BJ (cell line): Measurements from ENCODE around the gene MC5R. TPM values are rescaled to one million over a fixed set of nuclear protein-coding genes. Genes with fewer than 3 reads are reported as not detected.
A peak's percentile ranks its signal among the peaks of the same experiment; 100 is the strongest.

Source experiments
- CTCF ChIA-PET: fragments of 350-600 bp; formaldehyde crosslinking; extraction: SDS; loops from one replicate; lab custom pipeline; 2021; ENCODE audit warnings: antibody characterized with exemption, inconsistent platforms; lab: Yijun Ruan, JAX
- POLR2A ChIA-PET: fragments of 300-600 bp; sonication (Branson Sonifier 250); formaldehyde crosslinking; extraction: SDS; loops from one replicate; lab custom pipeline; 2021; ENCODE audit warnings: antibody characterized with exemption; lab: Charles Lee
- DNase-seq: peaks from one replicate; pipeline ENCODE4 v3.0.0-alpha.2; 2011; ENCODE audit warnings: low read depth
- H3K27me3 ChIP-seq: 2 replicates; pipeline ENCODE4 v1.6.0; 2011; ENCODE audit warnings: low read length; ENCODE audit not compliant: control insufficient read depth, insufficient read depth
- H3K36me3 ChIP-seq: 2 replicates; pipeline ENCODE4 v1.5.1; 2011; ENCODE audit warnings: low read length; ENCODE audit not compliant: control insufficient read depth, insufficient read depth
- H3K4me3 ChIP-seq: 2 replicates; pipeline ENCODE4 v1.5.1; 2011; ENCODE audit warnings: low read depth, mild to moderate bottlenecking, control low read depth, low read length
- CTCF ChIP-seq: IDR thresholded peaks from 2 replicates; pipeline ENCODE4 v1.5.1; 2011; ENCODE audit warnings: low read depth, mild to moderate bottlenecking, control low read depth, inconsistent platforms, low read length, moderate library complexity; ENCODE audit not compliant: insufficient read depth
- polyA plus RNA-seq: library from polyadenylated mRNA; depleted of rRNA; stranded (reverse); fragments of >200 nt; gene quantifications from 2 replicates; pipeline ENCODE4 v1.2.3, GENCODE V29; 2011

The MC5R gene
- polyA plus RNA-seq, 1 experiment = not detected

DNA sequence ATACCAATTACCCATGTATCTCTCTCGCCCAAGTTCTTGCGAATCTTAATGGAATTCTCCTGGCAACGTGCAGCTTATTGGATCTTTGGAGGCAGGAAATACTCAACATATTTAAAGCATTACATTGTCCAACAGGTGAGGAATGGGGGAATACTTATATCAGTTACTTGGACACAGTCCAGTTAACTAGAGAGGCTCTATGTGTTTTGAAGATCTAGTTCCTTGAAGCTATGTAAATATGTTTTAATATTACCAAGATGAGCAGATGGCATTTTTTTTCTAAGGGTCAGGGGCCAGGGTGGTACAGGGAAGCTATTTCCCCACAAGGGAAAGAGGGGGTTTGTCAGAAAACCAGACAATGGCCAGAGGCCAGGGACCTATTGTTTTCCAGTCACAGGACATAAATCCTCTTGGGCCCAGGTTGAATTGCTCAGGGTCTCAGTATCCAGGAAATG, 26.8 kb upstream of the MC5R start:
- Histone ChIP-seq H3K4me3 (no peak overlapping the region), H3K36me3 (no peaks in the 10 kb centered on the region), H3K27me3 (peaks cover 5% of the 10 kb centered on the region; the same call in 1 of the 2 replicates)
- ChIA-PET CTCF (no interaction called here), POLR2A (no interaction called here)
- TF ChIP-seq CTCF = no peak
- no peak for DNase-seq

GRCh38 chr18:13799396-13799795, 24.6 kb upstream of the MC5R start:
- TF ChIP-seq CTCF = no peak
- peaks cover 5% of the 10 kb centered on the region; the same call in 1 of the 2 replicates for H3K27me3 ChIP-seq
- H3K4me3 ChIP-seq = no peak overlapping the region
- no peaks in the 10 kb centered on the region for H3K36me3 ChIP-seq
- no peak for DNase-seq
- ChIA-PET POLR2A (no interaction called here), CTCF (interaction anchor here (1.3 kb wide), 1 partner anchor 14 kb away, joined by 5 read pairs; no protein-coding TSS in a partner anchor)

DNA sequence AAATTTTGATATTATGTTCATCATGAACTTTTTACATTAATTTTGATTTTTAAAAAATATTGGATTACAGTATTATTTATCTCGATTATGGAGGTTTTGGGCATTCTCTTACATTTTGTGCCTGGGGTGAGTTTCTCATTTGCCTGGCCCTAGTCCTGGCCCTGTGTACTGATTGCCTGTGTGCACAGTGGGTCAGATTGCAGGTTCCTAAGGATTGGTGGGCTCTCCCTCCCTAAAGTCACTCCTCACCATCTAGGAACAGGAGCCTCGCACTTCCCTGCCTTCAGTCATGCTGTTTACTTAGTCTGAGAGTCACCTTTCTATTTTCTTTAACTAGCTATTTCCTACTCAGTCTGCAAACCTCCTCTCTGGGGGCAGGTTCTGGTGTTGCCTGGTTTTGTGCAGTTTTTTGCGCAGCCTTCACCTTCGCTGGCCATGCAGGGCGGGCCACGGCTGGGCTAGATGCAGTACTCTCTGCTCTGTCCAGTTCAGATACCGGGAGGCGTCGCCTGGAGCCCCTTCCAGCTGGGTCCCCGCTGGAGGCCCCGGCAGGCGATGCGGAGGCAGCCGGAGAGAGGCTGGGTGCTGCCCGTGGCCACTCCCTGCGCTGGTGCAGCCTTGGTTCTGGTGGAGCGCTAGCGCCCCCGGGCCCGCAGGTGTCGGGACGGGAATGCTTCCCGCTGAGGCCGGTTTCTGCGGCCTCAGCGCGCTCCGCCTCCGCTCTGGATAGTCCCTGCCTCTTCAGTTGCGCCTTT, 23.3 kb upstream of the MC5R start:
- ChIA-PET CTCF (interaction anchor here (2.5 kb wide), 1 partner anchor 12 kb away, joined by 10 read pairs; no protein-coding TSS in a partner anchor), POLR2A (no interaction called here)
- Histone ChIP-seq H3K36me3 (no peaks in the 10 kb centered on the region), H3K4me3 (no peak overlapping the region), H3K27me3 (peaks cover 5% of the 10 kb centered on the region; the same call in 1 of the 2 replicates)
- 0 out of 2 replicates have a peak, but pooled peaks have one; percentile 18 for TF ChIP-seq CTCF
- no peak for DNase-seq

DNA sequence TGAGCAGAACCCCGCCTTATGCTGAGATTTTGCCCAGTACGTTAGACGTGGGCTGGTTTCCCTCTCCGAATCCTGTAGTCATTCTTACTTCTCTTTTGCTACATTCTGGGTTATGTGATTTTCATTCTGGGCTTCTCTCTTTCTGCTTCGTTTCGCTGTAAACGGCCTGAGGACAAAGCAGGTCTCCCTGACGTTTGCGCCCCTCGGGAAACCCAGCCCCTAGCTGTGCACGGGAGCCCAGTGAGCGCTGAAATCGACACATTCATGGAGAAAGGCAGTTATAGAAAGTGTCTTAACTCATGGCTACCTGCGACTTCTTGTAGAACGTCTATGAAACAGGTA, 22.7 kb upstream of the MC5R start:
- no peak for DNase-seq
- H3K36me3 ChIP-seq = no peaks in the 10 kb centered on the region
- H3K27me3 ChIP-seq = peaks cover 5% of the 10 kb centered on the region; the same call in 1 of the 2 replicates
- TF ChIP-seq CTCF = no peak
- H3K4me3 ChIP-seq = no peak overlapping the region
- ChIA-PET CTCF (interaction anchor here (2.5 kb wide), 1 partner anchor 12 kb away, joined by 10 read pairs; no protein-coding TSS in a partner anchor), POLR2A (no interaction called here)

DNA sequence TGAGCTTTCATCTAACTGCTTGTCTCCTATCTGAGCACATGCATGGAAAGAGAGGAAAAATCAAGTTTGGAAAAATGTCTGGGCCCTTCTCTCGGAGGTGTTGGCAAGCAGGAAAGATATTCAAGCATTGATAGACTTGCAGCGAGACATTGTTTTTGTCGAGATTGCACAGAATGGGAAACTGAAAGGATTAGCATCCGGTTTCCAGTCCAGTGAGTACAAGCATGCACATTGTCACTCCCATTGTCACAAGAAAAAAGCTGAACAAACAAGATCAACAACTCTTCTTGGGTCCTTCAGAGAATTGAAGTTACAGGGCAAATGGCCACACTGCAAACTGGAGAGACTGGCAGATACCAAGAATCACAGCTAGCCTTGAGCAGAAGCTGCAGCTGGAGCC, 19.6 kb upstream of the MC5R start:
- TF ChIP-seq CTCF = no peak
- POLR2A ChIA-PET = no interaction called here

More for the DNA sequence above, 19.6 kb upstream of the MC5R start:
- no peak for DNase-seq
- Histone ChIP-seq H3K4me3 (no peak overlapping the region), H3K36me3 (no peaks in the 10 kb centered on the region), H3K27me3 (peaks cover 5% of the 10 kb centered on the region; the same call in 1 of the 2 replicates)
- CTCF ChIA-PET = interaction anchor here (1.1 kb wide), 1 partner anchor 9 kb away, joined by 7 read pairs; no protein-coding TSS in a partner anchor
